ENCODE results near the gene MMP27. TPM values are rescaled to one million over a fixed set of nuclear protein-coding genes. Genes with fewer than 3 reads are reported as not detected.

Gene MMP27
- total RNA-seq, 1 donor from 2014 or later = not detected

Other genes with a start within 250 kb of the MMP27 start
- not detected for gene MMP7, start 175.0 kb downstream of the MMP27 start, total RNA-seq
- not detected for gene MMP20, start 80.4 kb downstream of the MMP27 start, total RNA-seq
- gene MMP8, start 19.2 kb upstream of the MMP27 start, total RNA-seq = not detected
- gene MMP10, start 74.9 kb upstream of the MMP27 start, total RNA-seq = not detected
- not detected for gene MMP1, start 92.4 kb upstream of the MMP27 start, total RNA-seq
- gene MMP3, start 137.8 kb upstream of the MMP27 start, total RNA-seq = not detected
- gene MMP12, start 169.2 kb upstream of the MMP27 start, total RNA-seq = not detected
- gene MMP13, start 250.0 kb upstream of the MMP27 start, total RNA-seq = not detected